Mucosa of rectum (tissue), 2 donors: Measurements from ENCODE around the gene KCNN4.
"Not testable (repeated sequence)": the region's sequence is repeated elsewhere in the genome, so short reads cannot be mapped to it uniquely, and the experiment has no call there.

Experiments
- H3K27ac ChIP-seq, 2 donors: one replicate each; pipeline ENCODE4 v1.7.0; 2013; ENCODE audit warnings: inconsistent platforms in 2 of 2, low read depth in 2 of 2, low read length in 2 of 2
- H3K27me3 ChIP-seq, 2 donors: one replicate each; pipeline ENCODE4 v1.7.0; 2013; ENCODE audit warnings: low read length in 2 of 2; ENCODE audit not compliant: control insufficient read depth in 2 of 2, insufficient read depth in 2 of 2
- H3K36me3 ChIP-seq, 2 donors: one replicate each; pipeline ENCODE4 v1.7.0; 2013; ENCODE audit warnings: low read length in 2 of 2; ENCODE audit not compliant: control insufficient read depth in 2 of 2, insufficient read depth in 2 of 2
- H3K4me1 ChIP-seq, 2 donors: one replicate each; pipeline ENCODE4 v1.7.0; 2013; ENCODE audit warnings: low read length in 2 of 2, mild to moderate bottlenecking in 1 of 2; ENCODE audit not compliant: control insufficient read depth in 2 of 2, insufficient read depth in 2 of 2
- H3K4me3 ChIP-seq, 2 donors: one replicate each; pipeline ENCODE4 v1.7.0; 2013; ENCODE audit warnings: low read length in 2 of 2
- H3K9ac ChIP-seq, 2 donors: one replicate each; pipeline ENCODE4 v1.7.0; 2013; ENCODE audit warnings: low read length in 2 of 2, low read depth in 1 of 2, mild to moderate bottlenecking in 1 of 2
- H3K9me3 ChIP-seq, 2 donors: one replicate each; pipeline ENCODE4 v1.7.0; 2013; ENCODE audit warnings: low read length in 2 of 2; ENCODE audit not compliant: control insufficient read depth in 2 of 2
- donor health status: healthy.
- donor health status: Normal muscosa, but diverticular disease.

KCNN4 gene

GRCh38 chr19:43780706-43781525 is at the start of gene KCNN4:
Gene KCNN4, minus strand, starts transcription at chr19:43780973. Its CDS starts 112 bp downstream, at chr19:43780861.
- Histone ChIP-seq H3K27ac (peak within 1 kb of the TSS; percentile 91 to 92), H3K4me3 (peak within 1 kb of the TSS; percentile 71), H3K9me3 (no peaks in the 10 kb centered on the region), H3K9ac (peak within 1 kb of the TSS; percentile 75 to 87), H3K27me3 (no peaks in the 10 kb centered on the region), H3K36me3 (no peaks in the 10 kb centered on the region), H3K4me1 (peaks cover 64 to 70% of the 10 kb centered on the region in 2 donors)

- H3K27me3 ChIP-seq = peaks cover 0 to under 1% of the 10 kb centered on the region in 2 donors
- H3K4me1 ChIP-seq = peaks cover 0 to 4% of the 10 kb centered on the region in 2 donors
- H3K4me3 ChIP-seq = peak within 1 kb of the TSS; percentile 80 to 87
- peaks cover 0 to 2% of the 10 kb centered on the region in 2 donors for H3K9me3 ChIP-seq
- peak within 1 kb of the TSS; percentile 27 to 65 for H3K27ac ChIP-seq
- peak within 1 kb of the TSS; percentile 58 to 63 for H3K9ac ChIP-seq
- peaks cover 7 to 13% of the 10 kb centered on the region in 2 donors for H3K36me3 ChIP-seq
Observed at GRCh38 chr19:43826787-43827754, 46.3 kb upstream of the KCNN4 start, which contains the start of gene ZNF283. Gene ZNF283, plus strand, starts transcription at chr19:43827321. Its CDS starts 6,184 bp downstream, at chr19:43833505.

GRCh38 chr19:43824572-43824971 is 43.8 kb upstream of the KCNN4 start:
- not testable (repeated sequence) for H3K36me3 ChIP-seq, H3K4me3 ChIP-seq, H3K27ac ChIP-seq, H3K4me1 ChIP-seq, H3K9me3 ChIP-seq, H3K9ac ChIP-seq
- H3K27me3 ChIP-seq = peaks cover 10 to 14% of the 10 kb centered on the region in 2 donors

GRCh38 chr19:43823856-43824255 is 43.1 kb upstream of the KCNN4 start:
- H3K9ac ChIP-seq, H3K36me3 ChIP-seq, H3K27ac ChIP-seq, H3K9me3 ChIP-seq, H3K4me3 ChIP-seq, H3K4me1 ChIP-seq: not testable (repeated sequence)
- H3K27me3 ChIP-seq = peaks cover 10 to 14% of the 10 kb centered on the region in 2 donors

GRCh38 chr19:43820884-43821215 is 40.1 kb upstream of the KCNN4 start:
- no peak overlapping the region for H3K27ac ChIP-seq
- peak overlapping the region in 1 of 2 donors; percentile 73 for H3K4me3 ChIP-seq
- no peaks in the 10 kb centered on the region for H3K9me3 ChIP-seq
- H3K27me3 ChIP-seq = peaks cover 10 to 14% of the 10 kb centered on the region in 2 donors
- H3K36me3 ChIP-seq = no peaks in the 10 kb centered on the region
- no peak overlapping the region for H3K9ac ChIP-seq
- peaks cover 0 to 3% of the 10 kb centered on the region in 2 donors for H3K4me1 ChIP-seq

GRCh38 chr19:43820098-43820883 is 39.5 kb upstream of the KCNN4 start:
- peaks cover 10 to 14% of the 10 kb centered on the region in 2 donors for H3K27me3 ChIP-seq
- no peak overlapping the region for H3K9ac ChIP-seq
- H3K4me1 ChIP-seq = peaks cover 0 to 3% of the 10 kb centered on the region in 2 donors
- H3K36me3 ChIP-seq = no peaks in the 10 kb centered on the region
- no peak overlapping the region for H3K27ac ChIP-seq
- H3K9me3 ChIP-seq = no peaks in the 10 kb centered on the region
- peak overlapping the region; percentile 59 to 73 for H3K4me3 ChIP-seq

- Histone ChIP-seq H3K9ac (no peak overlapping the region), H3K9me3 (no peaks in the 10 kb centered on the region)
Observed at GRCh38 chr19:43818500-43818899, 37.7 kb upstream of the KCNN4 start.

GRCh38 chr19:43817454-43817853 is 36.7 kb upstream of the KCNN4 start:
- not testable (repeated sequence) for H3K4me1 ChIP-seq, H3K9ac ChIP-seq, H3K4me3 ChIP-seq

More at GRCh38 chr19:43818500-43818899, 37.7 kb upstream of the KCNN4 start:
- H3K4me1 ChIP-seq = peaks cover 0 to 3% of the 10 kb centered on the region in 2 donors
- H3K4me3 ChIP-seq = no peak overlapping the region
- H3K27ac ChIP-seq = no peak overlapping the region
- H3K27me3 ChIP-seq = peaks cover 10 to 14% of the 10 kb centered on the region in 2 donors
- H3K36me3 ChIP-seq = no peaks in the 10 kb centered on the region

GRCh38 chr19:43814663-43815352 is 34.0 kb upstream of the KCNN4 start:
- no peaks in the 10 kb centered on the region for H3K36me3 ChIP-seq
- no peak overlapping the region for H3K4me3 ChIP-seq
- peaks cover 0 to under 1% of the 10 kb centered on the region in 2 donors for H3K27me3 ChIP-seq
- H3K9ac ChIP-seq = no peak overlapping the region
- no peaks in the 10 kb centered on the region for H3K9me3 ChIP-seq
- no peak overlapping the region for H3K27ac ChIP-seq
- H3K4me1 ChIP-seq = no peaks in the 10 kb centered on the region

More at GRCh38 chr19:43817454-43817853, 36.7 kb upstream of the KCNN4 start:
- H3K36me3 ChIP-seq, H3K27ac ChIP-seq, H3K9me3 ChIP-seq: not testable (repeated sequence)
- peaks cover 10 to 14% of the 10 kb centered on the region in 2 donors for H3K27me3 ChIP-seq
